T-cell (primary cell): ENCODE data around the gene PLXNA2. TPM values are rescaled to one million over a fixed set of nuclear protein-coding genes. Genes with fewer than 3 reads are reported as not detected.

Experiments
- ATAC-seq, 4 experiments: fragments of 200-7000 bp in 3 of 4; fragments of 150-1000 bp in 1 of 4; cut with Tn5 transposase; replicated peaks in 1 of 4; 1 replicate in 3 of 4; 2 replicates in 1 of 4; pipeline ENCODE4 v1.10.0; 2021; ENCODE audit warnings: moderate library complexity in 3 of 4, mild to moderate bottlenecking in 2 of 4, moderate number of reproducible peaks in 1 of 4
- CTCF ChIA-PET, 2 donors: fragments of 300-600 bp; sonication (Branson Sonifier 250); formaldehyde crosslinking; loops; one replicate each; lab custom pipeline; 2022; ENCODE audit warnings: antibody characterized with exemption in 2 of 2; lab: Charles Lee
- POLR2A ChIA-PET, 2 donors: fragments of 300-600 bp; sonication (Branson Sonifier 250); formaldehyde crosslinking; loops; one replicate each; lab custom pipeline; 2022; ENCODE audit warnings: antibody characterized with exemption in 2 of 2; lab: Charles Lee
- DNase-seq, 35 experiments: peaks; one replicate each; pipeline versions ENCODE4 v3.0.0 to v3.0.0-alpha.2; 2013 to 2023
- H3K27ac ChIP-seq: one replicate; pipeline ENCODE4 v1.5.1; 2013; ENCODE audit warnings: low read length
- H3K27me3 ChIP-seq, 2 experiments: replicated peaks in 1 of 2; 1 replicate in 1 of 2; 2 replicates in 1 of 2; pipeline versions ENCODE4 v1.6.1 to v1.7.0; 2013; ENCODE audit warnings: low read length in 1 of 2, mixed read lengths in 1 of 2; ENCODE audit not compliant: control insufficient read depth in 2 of 2, insufficient read depth in 2 of 2; ENCODE audit errors: extremely low read depth in 1 of 2
- H3K36me3 ChIP-seq, 2 donors: 1 replicate in 1 of 2; 2 replicates in 1 of 2; pipeline versions ENCODE4 v1.6.1 to v1.7.0; 2013; ENCODE audit warnings: low read length in 1 of 2; ENCODE audit not compliant: control insufficient read depth in 2 of 2, insufficient read depth in 1 of 2; ENCODE audit errors: extremely low read depth in 1 of 2
- H3K4me1 ChIP-seq, 2 experiments: 1 replicate in 1 of 2; 2 replicates in 1 of 2; pipeline versions ENCODE4 v1.6.1 to v1.7.0; 2013; ENCODE audit warnings: low read length in 2 of 2, mixed read lengths in 1 of 2; ENCODE audit not compliant: insufficient read depth in 2 of 2, control insufficient read depth in 1 of 2; ENCODE audit errors: extremely low read depth in 1 of 2
- H3K4me3 ChIP-seq, 2 donors: 1 replicate in 1 of 2; 2 replicates in 1 of 2; pipeline versions ENCODE4 v1.5.1 to v1.7.0; 2013; ENCODE audit warnings: mild to moderate bottlenecking in 2 of 2, low read length in 1 of 2, moderate library complexity in 1 of 2; ENCODE audit not compliant: control insufficient read depth in 1 of 2; ENCODE audit errors: extremely low read depth in 1 of 2
- H3K9me3 ChIP-seq: 2 replicates; pipeline ENCODE4 v1.7.0; 2013
- H3K27ac Mint-ChIP-seq, 2 donors: one replicate each; pipeline ENCODE4 v1.8.0; 2020 to 2021; ENCODE audit warnings: mild to moderate bottlenecking in 2 of 2, mixed read lengths in 2 of 2
- H3K27me3 Mint-ChIP-seq, 2 donors: one replicate each; pipeline ENCODE4 v1.8.0; 2021 to 2022; ENCODE audit warnings: mixed read lengths in 2 of 2
- H3K36me3 Mint-ChIP-seq: one replicate; pipeline ENCODE4 v1.8.0; 2021; ENCODE audit warnings: mixed read lengths
- H3K4me1 Mint-ChIP-seq, 3 donors: one replicate each; pipeline ENCODE4 v1.8.0; 2020 to 2022; ENCODE audit warnings: mixed read lengths in 3 of 3, mild to moderate bottlenecking in 1 of 3
- H3K4me3 Mint-ChIP-seq, 3 donors: one replicate each; pipeline ENCODE4 v1.8.0; 2020 to 2022; ENCODE audit warnings: mild to moderate bottlenecking in 3 of 3, mixed read lengths in 3 of 3, moderate library complexity in 3 of 3
- H3K9me3 Mint-ChIP-seq, 3 donors: one replicate each; pipeline ENCODE4 v1.8.0; 2020 to 2022; ENCODE audit warnings: mixed read lengths in 3 of 3
- WGBS: methylation state at CpG from one replicate; pipeline ENCODE4 v1.1.5; 2013; ENCODE audit warnings: missing lambda C conversion rate; ENCODE audit not compliant: insufficient coverage; 5-methylcytosine and 5-hydroxymethylcytosine counted together
- total RNA-seq, 35 experiments: library from RNA in 6 of 35; stranded (reverse) in 6 of 35; fragments of 120-200 nt in 1 of 35; gene quantifications; one replicate each; pipeline versions ENCODE4 v1.2.1 to v1.2.4 and lab custom pipeline; 2013 to 2026

PLXNA2 gene
- total RNA-seq, 5 donors from 2014 or later (not counting 1 experiment from before 2014, with no cell fraction given): 1.3 to 2.6 (median 2.2) TPM

GRCh38 chr1:208228550-208228949 lies 15.6 kb downstream of the PLXNA2 start:
- Histone ChIP-seq H3K36me3 (no peaks in the 10 kb centered on the region), H3K27ac (no peak overlapping the region), H3K4me1 (no peaks in the 10 kb centered on the region), H3K27me3 (peaks cover 0 to 22% of the 10 kb centered on the region in 2 experiments), H3K9me3 (no peaks in the 10 kb centered on the region), H3K4me3 (no peak overlapping the region)
- H3K27ac Mint-ChIP-seq: no peak overlapping the region
- H3K4me3 Mint-ChIP-seq: no peak overlapping the region
- ChIA-PET CTCF (interaction anchor here in 1 of 2 donors (1.0 kb wide), 1 partner anchor 206 kb away, joined by 4 read pairs; no protein-coding TSS in a partner anchor), POLR2A (no interaction called here)
- 50% methylated on average over 1 of the region's 2 CpGs for WGBS
- peaks cover 0 to 6% (median 0%) of the 10 kb centered on the region in 3 donors for H3K4me1 Mint-ChIP-seq
- no peak for DNase-seq
- no peaks in the 10 kb centered on the region for H3K9me3 Mint-ChIP-seq
- H3K27me3 Mint-ChIP-seq: peaks cover 20 to 25% of the 10 kb centered on the region in 2 donors
- H3K36me3 Mint-ChIP-seq: no peaks in the 10 kb centered on the region
- no peak for ATAC-seq

GRCh38 chr1:208228026-208228425 lies 16.2 kb downstream of the PLXNA2 start:
- Mint-ChIP-seq H3K27ac (no peak overlapping the region), H3K36me3 (no peaks in the 10 kb centered on the region), H3K4me3 (no peak overlapping the region), H3K27me3 (peaks cover 20 to 25% of the 10 kb centered on the region in 2 donors), H3K4me1 (peaks cover 0 to 6% (median 0%) of the 10 kb centered on the region in 3 donors), H3K9me3 (no peaks in the 10 kb centered on the region)
- Histone ChIP-seq H3K36me3 (no peaks in the 10 kb centered on the region), H3K4me1 (no peaks in the 10 kb centered on the region), H3K4me3 (no peak overlapping the region), H3K9me3 (no peaks in the 10 kb centered on the region), H3K27me3 (peaks cover 0 to 22% of the 10 kb centered on the region in 2 experiments), H3K27ac (no peak overlapping the region)
- ATAC-seq (no peak), DNase-seq (no peak)
- WGBS: 78% methylated on average over 2 of the region's 3 CpGs
- ChIA-PET CTCF (interaction anchor here in 1 of 2 donors (0.6 kb wide), 1 partner anchor 136 kb away, joined by 3 read pairs; no protein-coding TSS in a partner anchor), POLR2A (no interaction called here)

DNA sequence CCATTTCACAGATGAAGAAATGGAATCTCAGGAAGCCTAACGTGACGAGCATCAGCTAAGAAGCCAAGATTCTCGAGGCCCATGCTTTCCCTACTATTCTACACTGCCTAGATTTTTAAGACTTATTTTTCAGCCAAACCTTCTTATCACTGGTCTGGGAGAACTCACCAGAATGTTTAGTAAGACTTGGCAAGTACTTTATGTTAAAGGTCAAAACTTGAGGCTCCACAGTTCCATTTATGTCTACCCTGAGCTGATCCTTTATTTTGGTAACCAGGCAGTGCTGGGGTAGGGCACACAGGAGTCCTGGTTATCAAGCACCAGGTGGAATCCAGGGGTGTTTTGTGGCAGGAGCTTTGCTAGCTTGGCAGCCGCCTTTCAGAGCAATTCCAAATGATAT lies 16.8 kb downstream of the PLXNA2 start:
- Histone ChIP-seq H3K9me3 (no peaks in the 10 kb centered on the region), H3K4me3 (no peak overlapping the region), H3K36me3 (no peaks in the 10 kb centered on the region), H3K27ac (no peak overlapping the region), H3K4me1 (no peaks in the 10 kb centered on the region), H3K27me3 (peaks cover 0 to 22% of the 10 kb centered on the region in 2 experiments)
- H3K4me1 Mint-ChIP-seq: peaks cover 0 to 6% (median 0%) of the 10 kb centered on the region in 3 donors
- 82% methylated on average over 2 of the region's 4 CpGs for WGBS
- POLR2A ChIA-PET: no interaction called here
- no peaks in the 10 kb centered on the region for H3K36me3 Mint-ChIP-seq
- H3K4me3 Mint-ChIP-seq: no peak overlapping the region
- CTCF ChIA-PET: interaction anchor here in 1 of 2 donors (0.6 kb wide), 1 partner anchor 135 kb away, joined by 3 read pairs; no protein-coding TSS in a partner anchor
- H3K9me3 Mint-ChIP-seq: no peaks in the 10 kb centered on the region
- no peak for DNase-seq
- H3K27ac Mint-ChIP-seq: no peak overlapping the region
- no peak for ATAC-seq
- peaks cover 18 to 29% of the 10 kb centered on the region in 2 donors for H3K27me3 Mint-ChIP-seq

DNA sequence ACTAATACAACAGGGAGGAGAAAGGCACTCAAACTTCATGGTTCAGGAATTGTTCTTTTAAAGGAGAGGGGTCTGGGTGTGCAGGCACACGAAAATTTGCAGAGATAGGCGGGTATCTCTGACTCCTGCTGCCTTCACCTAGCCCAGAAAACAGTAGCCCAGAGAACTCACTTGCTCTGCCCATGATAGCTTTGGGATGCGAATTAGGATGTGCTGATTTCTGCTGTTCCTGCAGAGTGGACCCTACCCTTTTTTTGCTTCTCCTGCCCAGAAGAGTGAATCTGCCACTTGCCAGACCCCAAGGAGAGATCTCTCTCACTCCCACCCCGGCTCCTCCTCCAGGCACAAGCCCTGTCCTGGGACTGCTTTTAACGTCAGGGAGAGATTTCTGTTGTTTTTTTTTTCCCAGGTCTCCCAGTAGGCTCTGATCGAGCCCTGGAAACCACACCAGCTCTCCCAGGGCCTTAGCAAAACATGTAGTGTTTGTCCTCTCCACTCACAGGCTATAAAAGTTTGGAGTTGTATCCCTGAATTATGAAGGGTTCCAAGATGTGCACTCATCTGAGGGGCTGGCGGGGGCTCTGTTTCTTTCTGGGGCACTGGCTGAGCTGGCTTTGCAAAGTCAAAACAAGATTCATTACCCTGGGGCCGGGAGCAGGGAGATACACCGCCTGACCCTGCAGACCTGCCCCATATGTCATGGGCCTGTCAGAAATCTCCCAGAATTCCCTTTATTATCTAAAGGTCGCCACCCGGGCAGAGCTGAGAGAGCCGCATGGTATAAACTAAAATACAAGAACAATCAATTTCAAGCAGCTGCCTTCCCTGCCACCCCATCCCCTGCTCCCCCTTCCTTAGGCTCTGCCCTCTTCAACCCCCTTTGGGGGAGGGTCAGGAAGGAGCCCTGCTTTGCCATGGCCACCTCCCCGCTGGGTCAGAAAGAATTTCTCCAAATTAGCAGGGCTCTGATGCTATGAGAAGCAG lies 17.9 kb downstream of the PLXNA2 start:
- ATAC-seq (no peak), DNase-seq (no peak)
- WGBS: 87% methylated on average over 5 of the region's 13 CpGs
- Histone ChIP-seq H3K9me3 (no peaks in the 10 kb centered on the region), H3K27ac (no peak overlapping the region), H3K27me3 (peaks cover 0 to 16% of the 10 kb centered on the region in 2 experiments), H3K4me1 (no peaks in the 10 kb centered on the region), H3K36me3 (no peaks in the 10 kb centered on the region), H3K4me3 (no peak overlapping the region)
- Mint-ChIP-seq H3K36me3 (no peaks in the 10 kb centered on the region), H3K4me3 (no peak overlapping the region), H3K4me1 (peaks cover 0 to 6% (median 0%) of the 10 kb centered on the region in 3 donors), H3K27ac (no peak overlapping the region), H3K27me3 (peaks cover 12 to 27% of the 10 kb centered on the region in 2 donors), H3K9me3 (no peaks in the 10 kb centered on the region)
- ChIA-PET CTCF (no interaction called here), POLR2A (no interaction called here)

DNA sequence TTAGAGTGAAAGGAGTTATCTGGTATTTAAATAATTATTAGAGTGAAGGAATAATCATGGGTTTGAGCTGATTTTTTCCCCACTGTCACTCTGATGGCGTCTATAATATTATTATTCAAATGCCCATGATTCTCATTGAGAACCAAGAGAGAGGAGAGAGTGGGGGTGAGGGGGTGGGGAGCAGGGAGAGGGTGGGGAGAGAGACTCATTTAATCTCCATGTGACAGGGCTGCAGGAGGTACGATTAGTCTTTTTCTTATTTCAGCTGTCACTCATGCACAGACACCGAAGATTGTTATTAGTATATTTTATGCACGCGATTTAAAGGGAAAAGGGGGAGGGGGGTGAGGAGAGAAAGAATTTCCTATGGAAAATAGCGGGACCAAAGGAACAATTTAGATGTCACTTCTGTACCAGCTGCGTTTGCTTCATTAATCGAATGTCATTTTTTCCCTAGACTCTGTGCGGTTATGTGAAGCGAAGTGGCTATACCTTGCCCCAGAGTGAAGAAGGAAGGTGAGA lies 19.9 kb downstream of the PLXNA2 start:
- no peaks in the 10 kb centered on the region for H3K4me1 ChIP-seq
- peaks cover 0 to 16% of the 10 kb centered on the region in 2 experiments for H3K27me3 ChIP-seq
- H3K4me3 ChIP-seq: no peak overlapping the region
- ChIA-PET POLR2A (no interaction called here), CTCF (no interaction called here)
- no peak overlapping the region for H3K27ac ChIP-seq
- no peak for DNase-seq
- H3K36me3 Mint-ChIP-seq: no peaks in the 10 kb centered on the region
- no peak overlapping the region for H3K27ac Mint-ChIP-seq
- H3K9me3 Mint-ChIP-seq: no peaks in the 10 kb centered on the region
- H3K9me3 ChIP-seq: no peaks in the 10 kb centered on the region
- no peak overlapping the region for H3K4me3 Mint-ChIP-seq
- no peak for ATAC-seq
- no peaks in the 10 kb centered on the region for H3K36me3 ChIP-seq
- WGBS: 91% methylated on average over 8 of the region's 10 CpGs
- H3K4me1 Mint-ChIP-seq: peaks cover 0 to 6% (median 0%) of the 10 kb centered on the region in 3 donors
- peaks cover 13 to 24% of the 10 kb centered on the region in 2 donors for H3K27me3 Mint-ChIP-seq

DNA sequence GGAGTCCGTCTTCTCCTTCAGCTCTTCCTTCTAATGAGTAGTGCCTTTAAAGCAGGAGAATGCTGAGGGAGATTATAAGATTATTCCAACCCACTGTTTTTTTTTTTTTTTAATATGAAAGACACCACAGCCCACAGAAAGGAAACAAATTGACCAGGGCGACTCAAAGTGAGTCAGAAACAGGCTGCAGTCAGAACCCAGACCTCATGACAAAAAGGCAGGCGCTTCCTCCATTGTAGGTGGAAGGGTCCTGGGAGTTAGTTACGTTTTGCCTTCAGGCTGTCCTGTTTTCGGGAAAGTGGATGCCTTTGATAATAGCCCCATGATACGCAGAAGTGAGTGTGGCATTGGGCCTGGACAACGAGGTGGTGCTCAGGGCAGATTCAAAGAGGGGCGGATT lies 21.0 kb downstream of the PLXNA2 start:
- Histone ChIP-seq H3K27me3 (peaks cover 0 to 21% of the 10 kb centered on the region in 2 experiments), H3K36me3 (no peaks in the 10 kb centered on the region), H3K4me3 (no peak overlapping the region), H3K27ac (no peak overlapping the region), H3K9me3 (no peaks in the 10 kb centered on the region), H3K4me1 (no peaks in the 10 kb centered on the region)
- CTCF ChIA-PET: no interaction called here
- Mint-ChIP-seq H3K9me3 (no peaks in the 10 kb centered on the region), H3K27me3 (peaks cover 7 to 21% of the 10 kb centered on the region in 2 donors), H3K4me3 (no peak overlapping the region), H3K4me1 (no peaks in the 10 kb centered on the region), H3K36me3 (no peaks in the 10 kb centered on the region), H3K27ac (no peak overlapping the region)
- no peak for ATAC-seq
- WGBS: 81% methylated on average over 5 of the region's 8 CpGs
- POLR2A ChIA-PET: no interaction called here
- no peak for DNase-seq
